Stomach (tissue), 4 donors: ENCODE measurements around the gene RFTN1.

ENCODE experiments used
- EP300 ChIP-seq: sonication (generic); formaldehyde crosslinking; IDR thresholded peaks from one replicate; pipeline ENCODE4 v1.6.1; 2017; ENCODE audit warnings: antibody characterized with exemption
- POLR2AphosphoS5 ChIP-seq, 3 donors: sonication (generic); formaldehyde crosslinking; IDR thresholded peaks; one replicate each; pipeline ENCODE4 v1.6.1; 2016; ENCODE audit warnings: antibody characterized with exemption in 3 of 3

DNA sequence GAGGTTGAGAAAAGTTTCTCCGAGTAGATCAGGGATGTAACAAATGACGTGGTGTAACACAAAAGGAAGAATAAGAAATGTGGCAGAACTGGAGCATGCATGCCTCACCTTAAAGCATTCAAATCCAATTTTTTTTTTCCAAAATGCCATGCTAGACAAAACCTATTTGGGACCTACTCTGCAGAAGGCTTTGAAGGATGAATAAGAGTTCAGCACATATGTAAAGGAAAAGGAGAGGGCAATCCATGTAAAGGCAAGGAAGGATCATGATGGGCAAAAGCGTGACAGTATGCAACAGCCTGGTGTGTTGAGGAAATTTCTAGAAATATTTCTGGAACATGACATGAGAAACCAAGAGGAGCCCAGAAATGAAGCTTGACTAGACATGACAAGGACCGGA is 132.1 kb downstream of the RFTN1 start:
- TF ChIP-seq EP300 (no peak), POLR2AphosphoS5 (IDR thresholded peaks at IDR 0.05) (no peak)
